H9 (cell line): ENCODE results near the gene RGS21. TPM values are rescaled to one million over a fixed set of nuclear protein-coding genes. Genes with fewer than 3 reads are reported as not detected.

Source experiments
- DNase-seq: peaks from one replicate; pipeline ENCODE4 v3.0.0-alpha.2; 2017
- H2AFZ ChIP-seq: one replicate; pipeline ENCODE4 v1.6.1; 2013; ENCODE audit warnings: mild to moderate bottlenecking, low read length, control low read depth, moderate library complexity
- H2AK5ac ChIP-seq: 2 replicates; pipeline ENCODE4 v1.6.1; 2013; ENCODE audit warnings: low read length, control low read depth, mixed read lengths; ENCODE audit not compliant: insufficient read length
- H2BK120ac ChIP-seq: one replicate; pipeline ENCODE4 v1.6.1; 2013; ENCODE audit warnings: low read depth, mild to moderate bottlenecking, low read length, control low read depth, inconsistent platforms; ENCODE audit not compliant: poor library complexity, severe bottlenecking
- H2BK12ac ChIP-seq: 2 replicates; pipeline ENCODE4 v1.6.1; 2013; ENCODE audit warnings: low read length, control low read depth, mixed read lengths, low read depth; ENCODE audit not compliant: insufficient read length
- H2BK15ac ChIP-seq: 2 replicates; pipeline ENCODE4 v1.6.1; 2013; ENCODE audit warnings: low read depth, low read length, control low read depth
- H2BK20ac ChIP-seq: one replicate; pipeline ENCODE4 v1.6.1; 2013; ENCODE audit warnings: low read depth, mild to moderate bottlenecking, low read length, control low read depth, inconsistent platforms; ENCODE audit not compliant: poor library complexity, severe bottlenecking
- H2BK5ac ChIP-seq: 2 replicates; pipeline ENCODE4 v1.6.1; 2013; ENCODE audit warnings: low read length, control low read depth, mixed read lengths; ENCODE audit not compliant: insufficient read length
- H3K14ac ChIP-seq: 2 replicates; pipeline ENCODE4 v1.6.1; 2013; ENCODE audit warnings: low read length, control low read depth; ENCODE audit not compliant: insufficient read depth
- H3K18ac ChIP-seq: 2 replicates; pipeline ENCODE4 v1.6.1; 2013; ENCODE audit warnings: low read depth, mild to moderate bottlenecking, mixed read lengths, low read length, control low read depth; ENCODE audit not compliant: insufficient read length
- H3K23ac ChIP-seq: 2 replicates; pipeline ENCODE4 v1.6.1; 2013; ENCODE audit warnings: low read length, control low read depth, mixed read lengths, low read depth; ENCODE audit not compliant: insufficient read length
- H3K23me2 ChIP-seq: 2 replicates; pipeline ENCODE4 v1.6.1; 2013; ENCODE audit warnings: low read depth, mild to moderate bottlenecking, mixed read lengths, low read length, control low read depth; ENCODE audit not compliant: insufficient read length, poor library complexity, severe bottlenecking
- H3K27ac ChIP-seq: 2 replicates; pipeline ENCODE4 v1.5.1; 2013; ENCODE audit warnings: low read length, control low read depth, mixed read lengths, low read depth; ENCODE audit not compliant: insufficient read length
- H3K27me3 ChIP-seq: 2 replicates; pipeline ENCODE4 v1.6.1; 2013; ENCODE audit warnings: low read length, control low read depth, inconsistent platforms; ENCODE audit not compliant: insufficient read depth
- H3K4ac ChIP-seq: 2 replicates; pipeline ENCODE4 v1.6.1; 2013; ENCODE audit warnings: low read depth, mild to moderate bottlenecking, control low read depth, inconsistent platforms, low read length, moderate library complexity
- H3K4me1 ChIP-seq: 2 replicates; pipeline ENCODE4 v1.6.1; 2013; ENCODE audit warnings: low read length, control low read depth, inconsistent platforms; ENCODE audit not compliant: insufficient read depth
- H3K4me2 ChIP-seq: 2 replicates; pipeline ENCODE4 v1.6.1; 2013; ENCODE audit warnings: low read length, control low read depth, mixed read lengths; ENCODE audit not compliant: insufficient read length, insufficient read depth
- H3K56ac ChIP-seq: 2 replicates; pipeline ENCODE4 v1.6.1; 2013; ENCODE audit warnings: low read depth, mild to moderate bottlenecking, mixed read lengths, low read length, control low read depth; ENCODE audit not compliant: insufficient read length
- H3K79me1 ChIP-seq: 2 replicates; pipeline ENCODE4 v1.6.1; 2013; ENCODE audit warnings: low read depth, mild to moderate bottlenecking, moderate library complexity, low read length, control low read depth, inconsistent platforms; ENCODE audit not compliant: insufficient read depth, poor library complexity, severe bottlenecking
- H3K79me2 ChIP-seq: 2 replicates; pipeline ENCODE4 v1.6.1; 2013; ENCODE audit warnings: low read length, control low read depth, inconsistent platforms; ENCODE audit not compliant: insufficient read depth
- H3K9ac ChIP-seq: 2 replicates; pipeline ENCODE4 v1.6.1; 2013; ENCODE audit warnings: low read length, control low read depth, mixed read lengths; ENCODE audit not compliant: insufficient read length; ENCODE audit errors: extremely low read depth
- H3K9me3 ChIP-seq: one replicate; pipeline ENCODE4 v1.6.1; 2013; ENCODE audit warnings: low read depth, low read length, inconsistent platforms; ENCODE audit not compliant: control insufficient read depth
- H3T11ph ChIP-seq: one replicate; pipeline ENCODE4 v1.6.1; 2013; ENCODE audit warnings: mild to moderate bottlenecking, low read length, control low read depth, inconsistent platforms
- H4K20me1 ChIP-seq: one replicate; pipeline ENCODE4 v1.6.1; 2013; ENCODE audit not compliant: control insufficient read depth, insufficient read length, insufficient read depth
- H4K5ac ChIP-seq: 2 replicates; pipeline ENCODE4 v1.6.1; 2013; ENCODE audit warnings: low read depth, mild to moderate bottlenecking, mixed read lengths, low read length, control low read depth; ENCODE audit not compliant: insufficient read length
- H4K8ac ChIP-seq: replicated peaks from 2 replicates; pipeline ENCODE4 v1.6.1; 2013; ENCODE audit warnings: low read length, control low read depth, mixed read lengths, low read depth; ENCODE audit not compliant: insufficient read length
- H4K91ac ChIP-seq: 2 replicates; pipeline ENCODE4 v1.6.1; 2013; ENCODE audit warnings: low read depth, mild to moderate bottlenecking, moderate library complexity, mixed read lengths, low read length, control low read depth; ENCODE audit not compliant: insufficient read length
- H3K27ac Mint-ChIP-seq, 3 experiments: 2 replicates in 2 of 3; 3 replicates in 1 of 3; pipeline ENCODE4 v1.8.0; 2020 to 2021; ENCODE audit warnings: mixed read lengths in 3 of 3, mild to moderate bottlenecking in 1 of 3, moderate library complexity in 1 of 3
- H3K27me3 Mint-ChIP-seq: 2 replicates; pipeline ENCODE4 v1.8.0; 2021; ENCODE audit warnings: low read depth, mild to moderate bottlenecking, moderate library complexity, mixed read lengths
- H3K36me3 Mint-ChIP-seq, 3 experiments: 2 replicates in 2 of 3; 3 replicates in 1 of 3; pipeline ENCODE4 v1.8.0; 2020 to 2021; ENCODE audit warnings: low read depth in 3 of 3, mixed read lengths in 3 of 3; ENCODE audit not compliant: insufficient read depth in 1 of 3
- H3K4me1 Mint-ChIP-seq, 2 experiments: 2 replicates each; pipeline ENCODE4 v1.8.0; 2020; ENCODE audit warnings: mixed read lengths in 2 of 2
- H3K4me3 Mint-ChIP-seq, 2 experiments: 2 replicates in 1 of 2; 3 replicates in 1 of 2; pipeline ENCODE4 v1.8.0; 2020 to 2021; ENCODE audit warnings: mild to moderate bottlenecking in 2 of 2, mixed read lengths in 2 of 2, moderate library complexity in 1 of 2
- H3K9me3 Mint-ChIP-seq, 2 experiments: 2 replicates in 1 of 2; 3 replicates in 1 of 2; pipeline ENCODE4 v1.8.0; 2020; ENCODE audit warnings: mild to moderate bottlenecking in 2 of 2, mixed read lengths in 2 of 2, moderate library complexity in 1 of 2
- CTCF ChIP-seq: fragments of 200-600 bp; sonication (generic); conservative IDR thresholded peaks from 3 replicates; pipeline ENCODE4 v1.8.0; 2021; ENCODE audit warnings: antibody characterized with exemption, mild to moderate bottlenecking
- WGBS: extraction: QIAGEN DNeasy Blood & Tissue Kit; methylation state at CpG from one replicate; pipeline ENCODE4 v1.1.7; 2013; ENCODE audit warnings: missing lambda C conversion rate, low lambda C conversion rate, mixed read lengths; ENCODE audit not compliant: insufficient read length; ENCODE audit errors: extremely low coverage; 5-methylcytosine and 5-hydroxymethylcytosine counted together
- total RNA-seq: library from RNA; stranded (reverse); gene quantifications from 2 replicates; pipeline ENCODE4 v1.2.1, GENCODE V29; 2021

RGS21 gene
- total RNA-seq, 1 experiment from 2014 or later = not detected

GRCh38 chr1:192407206-192407605 is 90.4 kb downstream of the RGS21 start:
- Mint-ChIP-seq H3K9me3 (no peaks in the 10 kb centered on the region), H3K36me3 (no peaks in the 10 kb centered on the region), H3K27me3 (no peaks in the 10 kb centered on the region), H3K4me3 (no peak overlapping the region), H3K4me1 (no peaks in the 10 kb centered on the region), H3K27ac (no peak overlapping the region; a peak in 1 of 7 replicates)
- no peaks in the 10 kb centered on the region for H3K23me2 ChIP-seq
- H4K20me1 ChIP-seq = no peaks in the 10 kb centered on the region
- no peaks in the 10 kb centered on the region for H3K79me2 ChIP-seq
- no peak for DNase-seq
- H3K14ac ChIP-seq = no peak overlapping the region
- H2BK12ac ChIP-seq = no peak overlapping the region
- no peaks in the 10 kb centered on the region for H3K9me3 ChIP-seq
- no peak overlapping the region for H3K27ac ChIP-seq
- no peak overlapping the region for H2BK15ac ChIP-seq
- H2BK120ac ChIP-seq = no peak overlapping the region
- H4K91ac ChIP-seq = no peak overlapping the region
- H4K5ac ChIP-seq = no peak overlapping the region
- H3K4me2 ChIP-seq = no peak overlapping the region
- no peaks in the 10 kb centered on the region for H3K79me1 ChIP-seq
- H2BK20ac ChIP-seq = no peak overlapping the region
- H2AFZ ChIP-seq = no peak overlapping the region
- TF ChIP-seq CTCF = no peak
- H2BK5ac ChIP-seq = no peak overlapping the region
- no peak overlapping the region for H3K56ac ChIP-seq
- no peaks in the 10 kb centered on the region for H3K4me1 ChIP-seq
- no peak overlapping the region for H2AK5ac ChIP-seq
- WGBS = no CpG with 5 or more reads among the region's 3 CpGs
- H3K4ac ChIP-seq = no peak overlapping the region
- H3K23ac ChIP-seq = no peak overlapping the region
- no peak overlapping the region for H4K8ac ChIP-seq
- H3K18ac ChIP-seq = no peak overlapping the region
- no peak overlapping the region for H3K9ac ChIP-seq
- H3K27me3 ChIP-seq = no peaks in the 10 kb centered on the region
- H3T11ph ChIP-seq = no peak overlapping the region

Other genes with a start within 250 kb of the RGS21 start
- gene RGS18, start 158.5 kb upstream of the RGS21 start, total RNA-seq = not detected in 2 replicates